Ishikawa (cell line): ENCODE data around the gene ZC2HC1B.

ENCODE experiments used
- CEBPB ChIP-seq: IDR thresholded peaks from 2 replicates; pipeline ENCODE4 v1.6.1; 2012
- CREB1 ChIP-seq: IDR thresholded peaks from 2 replicates; pipeline ENCODE4 v1.6.1; 2012; ENCODE audit warnings: low read depth
- EGR1 ChIP-seq: IDR thresholded peaks from 2 replicates; pipeline ENCODE4 v1.6.1; 2012
- EP300 ChIP-seq: IDR thresholded peaks from 2 replicates; pipeline ENCODE4 v1.6.1; 2012; ENCODE audit warnings: borderline replicate concordance
- FOXM1 ChIP-seq: IDR thresholded peaks from 2 replicates; pipeline ENCODE4 v1.6.1; 2012; ENCODE audit warnings: low read depth, borderline replicate concordance
- NFIC ChIP-seq: IDR thresholded peaks from 2 replicates; pipeline ENCODE4 v1.6.1; 2012
- RAD21 ChIP-seq: IDR thresholded peaks from 2 replicates; pipeline ENCODE4 v1.6.1; 2012; ENCODE audit warnings: low read depth
- TAF1 ChIP-seq: IDR thresholded peaks from 2 replicates; pipeline ENCODE4 v1.6.1; 2012; ENCODE audit warnings: low read depth, mild to moderate bottlenecking
- TCF12 ChIP-seq: IDR thresholded peaks from 2 replicates; pipeline ENCODE4 v1.6.1; 2012; ENCODE audit warnings: low read depth
- TEAD4 ChIP-seq: IDR thresholded peaks from 2 replicates; pipeline ENCODE4 v1.6.1; 2012
- YY1 ChIP-seq: IDR thresholded peaks from 2 replicates; pipeline ENCODE4 v1.6.1; 2012; ENCODE audit warnings: low read depth
- ZBTB7A ChIP-seq: IDR thresholded peaks from 2 replicates; pipeline ENCODE4 v1.6.1; 2012; ENCODE audit warnings: low read depth
- TF ChIP-seq, protein P1 (sequence below): IDR thresholded peaks from 2 replicates; pipeline ENCODE4 v1.6.1; 2012
- TF ChIP-seq, protein P2 (sequence below): IDR thresholded peaks from 2 replicates; pipeline ENCODE4 v1.6.1; 2012
- TF ChIP-seq, protein P3 (sequence below): IDR thresholded peaks from 2 replicates; pipeline ENCODE4 v1.6.1; 2012; ENCODE audit warnings: low read depth, mild to moderate bottlenecking

Gene ZC2HC1B

GRCh38 chr6:143950875-143951274, 86.6 kb downstream of the ZC2HC1B start:
- TF ChIP-seq, protein P1, sequence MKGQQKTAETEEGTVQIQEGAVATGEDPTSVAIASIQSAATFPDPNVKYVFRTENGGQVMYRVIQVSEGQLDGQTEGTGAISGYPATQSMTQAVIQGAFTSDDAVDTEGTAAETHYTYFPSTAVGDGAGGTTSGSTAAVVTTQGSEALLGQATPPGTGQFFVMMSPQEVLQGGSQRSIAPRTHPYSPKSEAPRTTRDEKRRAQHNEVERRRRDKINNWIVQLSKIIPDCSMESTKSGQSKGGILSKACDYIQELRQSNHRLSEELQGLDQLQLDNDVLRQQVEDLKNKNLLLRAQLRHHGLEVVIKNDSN = no peak
- TF ChIP-seq ZBTB7A = no peak
- no peak for TF ChIP-seq TAF1
- no peak for TF ChIP-seq CEBPB
- no peak for TF ChIP-seq YY1
- TF ChIP-seq NFIC = no peak
- TF ChIP-seq RAD21 = no peak
- no peak for TF ChIP-seq TEAD4
- no peak for TF ChIP-seq FOXM1
- TF ChIP-seq CREB1 = no peak
- TF ChIP-seq, protein P2, sequence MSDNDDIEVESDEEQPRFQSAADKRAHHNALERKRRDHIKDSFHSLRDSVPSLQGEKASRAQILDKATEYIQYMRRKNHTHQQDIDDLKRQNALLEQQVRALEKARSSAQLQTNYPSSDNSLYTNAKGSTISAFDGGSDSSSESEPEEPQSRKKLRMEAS = no peak
- no peak for TF ChIP-seq EGR1
- TF ChIP-seq EP300 = no peak
- TF ChIP-seq TCF12 = no peak
- TF ChIP-seq, protein P3, sequence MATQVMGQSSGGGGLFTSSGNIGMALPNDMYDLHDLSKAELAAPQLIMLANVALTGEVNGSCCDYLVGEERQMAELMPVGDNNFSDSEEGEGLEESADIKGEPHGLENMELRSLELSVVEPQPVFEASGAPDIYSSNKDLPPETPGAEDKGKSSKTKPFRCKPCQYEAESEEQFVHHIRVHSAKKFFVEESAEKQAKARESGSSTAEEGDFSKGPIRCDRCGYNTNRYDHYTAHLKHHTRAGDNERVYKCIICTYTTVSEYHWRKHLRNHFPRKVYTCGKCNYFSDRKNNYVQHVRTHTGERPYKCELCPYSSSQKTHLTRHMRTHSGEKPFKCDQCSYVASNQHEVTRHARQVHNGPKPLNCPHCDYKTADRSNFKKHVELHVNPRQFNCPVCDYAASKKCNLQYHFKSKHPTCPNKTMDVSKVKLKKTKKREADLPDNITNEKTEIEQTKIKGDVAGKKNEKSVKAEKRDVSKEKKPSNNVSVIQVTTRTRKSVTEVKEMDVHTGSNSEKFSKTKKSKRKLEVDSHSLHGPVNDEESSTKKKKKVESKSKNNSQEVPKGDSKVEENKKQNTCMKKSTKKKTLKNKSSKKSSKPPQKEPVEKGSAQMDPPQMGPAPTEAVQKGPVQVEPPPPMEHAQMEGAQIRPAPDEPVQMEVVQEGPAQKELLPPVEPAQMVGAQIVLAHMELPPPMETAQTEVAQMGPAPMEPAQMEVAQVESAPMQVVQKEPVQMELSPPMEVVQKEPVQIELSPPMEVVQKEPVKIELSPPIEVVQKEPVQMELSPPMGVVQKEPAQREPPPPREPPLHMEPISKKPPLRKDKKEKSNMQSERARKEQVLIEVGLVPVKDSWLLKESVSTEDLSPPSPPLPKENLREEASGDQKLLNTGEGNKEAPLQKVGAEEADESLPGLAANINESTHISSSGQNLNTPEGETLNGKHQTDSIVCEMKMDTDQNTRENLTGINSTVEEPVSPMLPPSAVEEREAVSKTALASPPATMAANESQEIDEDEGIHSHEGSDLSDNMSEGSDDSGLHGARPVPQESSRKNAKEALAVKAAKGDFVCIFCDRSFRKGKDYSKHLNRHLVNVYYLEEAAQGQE = no peak

GRCh38 chr6:143952060-143952778, 87.9 kb downstream of the ZC2HC1B start:
- TF ChIP-seq, protein P2 = no peak
- TF ChIP-seq CEBPB (no peak), TAF1 (no peak), CREB1 (no peak), RAD21 (no peak), YY1 (no peak), FOXM1 (no peak), EP300 (no peak), TCF12 (no peak), ZBTB7A (no peak), EGR1 (no peak), TEAD4 (no peak), NFIC (no peak)
- TF ChIP-seq, protein P3 = no peak
- TF ChIP-seq, protein P1 = no peak

DNA sequence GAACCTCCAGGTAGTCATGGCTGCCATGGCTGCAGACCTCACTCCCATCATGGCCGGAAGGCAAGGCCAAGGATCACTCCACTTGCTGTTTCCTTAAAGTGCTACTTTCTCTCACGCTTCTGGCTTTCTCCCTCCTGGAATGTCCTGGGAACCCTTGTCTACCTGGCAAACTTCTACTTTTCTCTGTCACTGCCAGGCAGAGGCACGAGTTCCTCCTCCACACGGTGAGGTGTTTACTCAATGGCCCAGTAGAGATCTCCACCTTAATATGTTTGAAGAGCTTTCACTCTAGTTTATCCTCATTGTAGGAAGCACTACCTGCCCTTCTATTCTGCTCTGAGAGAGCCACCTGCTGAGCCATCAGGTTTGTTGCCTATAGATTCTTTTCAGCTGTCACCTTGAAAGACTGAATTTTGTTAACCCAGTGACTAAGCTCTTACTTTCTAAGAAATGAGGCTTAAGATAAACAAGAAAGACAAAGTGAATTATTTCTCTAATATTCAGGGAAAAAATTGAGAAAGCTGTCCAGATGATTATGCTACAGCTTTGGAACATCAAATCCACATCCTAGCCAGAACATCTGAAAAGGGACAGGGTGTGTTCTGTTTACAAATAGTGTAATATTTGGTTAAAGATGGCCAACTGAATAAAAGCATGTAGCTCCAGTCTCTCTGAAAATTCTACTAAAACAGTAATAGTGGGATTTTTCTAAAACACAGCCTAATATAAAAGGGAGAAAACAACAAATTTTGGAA, 88.8 kb downstream of the ZC2HC1B start:
- TF ChIP-seq YY1 = no peak

GRCh38 chr6:143953922-143954321, 89.6 kb downstream of the ZC2HC1B start:
- TF ChIP-seq EP300 = no peak
- TF ChIP-seq, protein P1 = no peak

GRCh38 chr6:143955971-143956370, 91.7 kb downstream of the ZC2HC1B start:
- TF ChIP-seq RAD21 (no peak), FOXM1 (no peak), EGR1 (no peak), EP300 (no peak), TAF1 (no peak), YY1 (no peak), TCF12 (no peak), CREB1 (no peak), CEBPB (no peak), TEAD4 (no peak)
- TF ChIP-seq, protein P3 = no peak
- TF ChIP-seq, protein P1 = no peak
- TF ChIP-seq, protein P2 = no peak
